Activated CD4-positive, alpha-beta T cell treated with anti-CD3 and anti-CD28 coated beads, Interleukin-2, amount 10 ng/mL, durations not matched to agents 24 days and 14 days (primary cell): ENCODE results near the gene ISOC1. TPM values are rescaled to one million over a fixed set of nuclear protein-coding genes. Genes with fewer than 3 reads are reported as not detected.
A peak's percentile ranks its signal among the peaks of the same experiment; 100 is the strongest.

Source experiments
- DNase-seq: peaks from one replicate; pipeline ENCODE4 v3.0.0; 2022
- H3K27ac Mint-ChIP-seq: one replicate; pipeline ENCODE4 v1.8.0; 2022; ENCODE audit warnings: mild to moderate bottlenecking, mixed read lengths
- H3K27me3 Mint-ChIP-seq: one replicate; pipeline ENCODE4 v1.8.0; 2022; ENCODE audit warnings: mixed read lengths
- H3K36me3 Mint-ChIP-seq: one replicate; pipeline ENCODE4 v1.8.0; 2022; ENCODE audit warnings: low read depth, mild to moderate bottlenecking, mixed read lengths
- H3K4me1 Mint-ChIP-seq: one replicate; pipeline ENCODE4 v1.8.0; 2021; ENCODE audit warnings: mixed read lengths
- H3K4me3 Mint-ChIP-seq: one replicate; pipeline ENCODE4 v1.8.0; 2022; ENCODE audit warnings: mild to moderate bottlenecking, moderate library complexity, mixed read lengths
- H3K9me3 Mint-ChIP-seq: one replicate; pipeline ENCODE4 v1.8.0; 2021; ENCODE audit warnings: mixed read lengths
- intact Hi-C: fragments of 100-400 bp; cut with micrococcal nuclease; formaldehyde crosslinking; loops from one replicate; pipeline ENCODE4 v1.15.1; 2023
- total RNA-seq: library from RNA; stranded (reverse); gene quantifications from 2 replicates; pipeline ENCODE4 v1.2.3, GENCODE V29; 2022

ISOC1 gene
- total RNA-seq, 1 donor from 2014 or later, result 31.6 TPM

DNA sequence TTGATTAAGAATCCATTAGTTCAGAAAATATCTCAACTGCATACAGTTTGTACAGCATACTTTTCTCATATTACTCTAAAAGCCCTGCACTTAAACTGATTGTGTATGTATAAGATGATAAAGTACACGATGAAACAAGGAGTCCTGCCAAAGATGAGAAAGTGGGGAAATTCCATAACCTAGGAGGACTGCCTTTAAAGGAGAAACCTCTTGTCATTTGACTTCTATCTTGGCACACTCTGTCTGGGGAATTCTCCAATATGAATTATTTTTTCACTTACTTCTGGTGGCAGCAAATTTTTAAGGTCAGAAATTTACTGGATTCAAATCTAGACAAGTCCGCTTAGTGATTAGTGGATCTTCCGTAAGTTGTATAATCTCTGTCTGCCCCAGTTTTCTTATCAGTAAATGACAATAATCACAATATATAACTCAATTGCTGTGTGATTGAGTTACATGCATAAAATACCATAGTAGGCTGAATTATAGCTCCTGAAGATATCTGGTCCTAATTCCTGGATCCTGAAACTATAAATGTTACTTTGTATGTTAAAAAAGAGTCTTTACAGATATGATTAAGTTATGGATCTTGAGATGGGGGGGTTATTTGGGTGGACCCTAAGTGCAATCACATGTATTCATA is 17.0 kb upstream of the ISOC1 start:
- Mint-ChIP-seq H3K36me3 (no peaks in the 10 kb centered on the region), H3K4me3 (no peak overlapping the region), H3K4me1 (no peaks in the 10 kb centered on the region), H3K27me3 (peaks cover 10% of the 10 kb centered on the region), H3K27ac (no peak overlapping the region), H3K9me3 (no peaks in the 10 kb centered on the region)
- DNase-seq, result no peak
- intact Hi-C loops, result no loop called here

DNA sequence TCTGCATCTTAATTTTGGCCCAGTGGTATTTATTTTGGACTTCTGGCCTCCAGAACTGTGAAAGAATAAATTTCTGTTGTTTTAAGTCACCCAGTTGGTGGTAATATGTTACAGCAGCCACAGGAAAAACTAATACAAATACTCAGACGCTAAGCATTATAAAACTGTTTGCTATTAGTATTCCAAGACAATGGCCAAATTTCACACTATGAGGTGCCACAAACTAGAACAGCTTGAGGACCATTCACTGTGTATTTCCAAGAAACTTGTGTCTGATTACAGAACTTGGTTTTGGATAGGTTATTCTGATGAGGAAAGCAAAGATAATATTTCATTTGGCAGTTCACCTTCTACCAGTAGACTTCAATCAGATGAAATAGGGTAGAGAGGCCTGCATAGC is 16.3 kb upstream of the ISOC1 start:
- Mint-ChIP-seq H3K4me1 (no peaks in the 10 kb centered on the region), H3K4me3 (no peak overlapping the region), H3K27ac (no peak overlapping the region), H3K36me3 (no peaks in the 10 kb centered on the region), H3K9me3 (no peaks in the 10 kb centered on the region), H3K27me3 (peaks cover 8% of the 10 kb centered on the region)
- no peak for DNase-seq
- intact Hi-C loops, result no loop called here

DNA sequence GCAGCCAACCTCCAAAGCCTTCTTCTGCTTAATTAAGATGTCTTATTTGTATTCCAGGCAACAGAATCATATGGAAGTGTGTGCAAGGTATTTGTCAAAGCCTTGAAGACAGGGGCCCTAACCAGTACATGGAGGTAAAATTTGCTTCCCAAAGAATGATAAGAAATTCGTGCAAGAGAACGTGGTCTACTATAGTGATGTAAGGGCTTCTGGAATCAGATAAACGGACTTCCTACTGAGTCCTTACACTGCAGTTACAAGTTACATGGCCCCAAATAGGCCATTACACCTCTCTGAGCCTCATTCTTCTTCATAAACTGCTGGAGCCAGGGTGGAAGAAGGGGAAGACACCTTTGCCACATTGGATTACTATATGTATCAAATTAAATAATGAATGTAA is 15.9 kb upstream of the ISOC1 start:
- Mint-ChIP-seq H3K4me1 (no peaks in the 10 kb centered on the region), H3K9me3 (no peaks in the 10 kb centered on the region)

DNA sequence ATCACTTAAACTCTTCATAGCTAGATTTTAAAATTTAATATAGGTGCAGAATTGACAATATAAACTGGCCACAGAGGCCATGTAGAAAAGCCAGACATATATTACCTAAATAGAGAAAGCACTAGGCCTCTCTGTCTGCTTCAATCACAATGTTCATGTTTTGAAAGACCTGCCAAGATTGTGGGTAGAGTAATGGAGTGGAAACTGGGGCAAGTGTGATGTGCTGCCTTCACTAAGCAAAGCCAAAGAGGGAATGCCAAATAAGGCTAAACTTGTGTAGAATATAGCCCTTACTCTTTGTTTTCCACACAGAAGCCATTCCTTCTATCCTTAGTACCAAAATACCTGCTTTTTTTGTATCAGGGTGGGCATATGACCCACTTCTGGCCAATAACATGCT is 15.1 kb upstream of the ISOC1 start:
- no peak for DNase-seq
- Mint-ChIP-seq H3K9me3 (no peaks in the 10 kb centered on the region), H3K27me3 (peaks cover 8% of the 10 kb centered on the region), H3K36me3 (no peaks in the 10 kb centered on the region), H3K4me1 (no peaks in the 10 kb centered on the region), H3K4me3 (no peak overlapping the region), H3K27ac (no peak overlapping the region)
- intact Hi-C loops, result no loop called here

More for the DNA sequence above, 15.9 kb upstream of the ISOC1 start:
- Mint-ChIP-seq H3K27ac (no peak overlapping the region), H3K36me3 (no peaks in the 10 kb centered on the region), H3K4me3 (no peak overlapping the region), H3K27me3 (peaks cover 8% of the 10 kb centered on the region)
- intact Hi-C loops, result no loop called here
- DNase-seq, result no peak

DNA sequence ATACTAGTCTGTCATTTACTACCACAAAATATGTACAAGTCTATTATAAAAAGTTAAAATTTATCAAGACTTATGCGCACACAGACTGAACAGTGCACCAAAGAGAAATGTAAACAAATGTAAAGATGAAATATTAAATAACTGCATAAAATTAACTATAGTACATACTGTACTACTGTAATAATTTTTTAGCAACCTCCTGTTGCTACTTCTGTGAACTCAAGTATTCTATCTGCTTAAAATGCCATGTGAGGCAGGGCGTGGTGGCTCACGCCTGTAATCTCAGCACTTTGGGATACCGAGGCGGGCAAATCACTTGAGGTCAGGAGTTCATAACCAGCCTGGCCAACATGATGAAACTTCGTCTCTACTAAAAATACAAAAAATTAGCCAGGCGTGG is 13.8 kb upstream of the ISOC1 start:
- Mint-ChIP-seq H3K9me3 (no peaks in the 10 kb centered on the region), H3K27me3 (peaks cover 11% of the 10 kb centered on the region), H3K36me3 (no peaks in the 10 kb centered on the region), H3K4me3 (no peak overlapping the region), H3K4me1 (no peaks in the 10 kb centered on the region), H3K27ac (no peak overlapping the region)
- DNase-seq, result no peak
- intact Hi-C loops, result no loop called here

DNA sequence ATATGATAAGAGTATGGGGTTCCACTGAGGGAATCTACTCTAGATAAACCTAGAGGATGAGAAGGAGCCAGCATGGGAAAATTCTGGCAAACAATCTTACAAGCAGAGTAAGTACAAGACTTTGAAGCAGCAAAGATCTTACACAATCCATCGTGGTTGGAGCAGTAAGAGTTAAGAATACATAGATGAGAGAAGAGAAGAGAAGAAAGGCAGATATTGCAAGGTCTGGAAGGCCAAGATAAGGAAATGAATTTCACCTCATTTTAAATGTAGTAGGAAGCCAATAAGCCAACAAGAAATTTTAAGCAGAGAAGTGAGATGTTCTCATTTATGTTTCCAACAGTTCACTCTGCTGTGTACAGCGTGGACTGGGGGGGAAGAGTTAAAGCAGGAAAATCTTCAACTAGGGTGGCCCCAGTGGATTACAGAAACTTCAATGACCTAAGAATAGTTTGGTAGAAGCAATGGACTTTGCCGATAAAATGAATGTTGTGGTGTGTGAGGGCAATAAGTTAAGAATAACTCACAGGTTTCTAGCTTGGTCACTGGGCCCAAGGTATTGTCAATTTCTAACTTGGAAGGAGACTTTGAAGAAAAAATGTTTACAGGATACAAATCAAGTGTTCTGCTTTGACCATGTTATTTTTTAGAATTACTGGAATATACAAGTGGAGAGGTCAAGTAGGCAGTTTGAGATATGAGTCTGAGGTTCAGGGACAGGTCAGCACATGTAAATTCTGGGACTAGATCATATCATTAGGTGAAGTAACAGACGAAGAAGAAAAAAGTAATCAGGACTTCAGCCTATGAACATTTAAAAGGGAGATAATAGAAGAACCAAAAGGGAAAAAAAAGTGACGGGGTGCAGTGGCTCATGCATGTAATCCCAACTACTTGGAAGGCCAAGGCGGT is 12.1 kb upstream of the ISOC1 start:
- intact Hi-C loops, result no loop called here
- H3K4me3 Mint-ChIP-seq, result no peak overlapping the region
- no peak for DNase-seq
- no peak overlapping the region for H3K27ac Mint-ChIP-seq
- H3K27me3 Mint-ChIP-seq, result peaks cover 22% of the 10 kb centered on the region
- no peaks in the 10 kb centered on the region for H3K4me1 Mint-ChIP-seq
- no peaks in the 10 kb centered on the region for H3K9me3 Mint-ChIP-seq
- no peaks in the 10 kb centered on the region for H3K36me3 Mint-ChIP-seq

DNA sequence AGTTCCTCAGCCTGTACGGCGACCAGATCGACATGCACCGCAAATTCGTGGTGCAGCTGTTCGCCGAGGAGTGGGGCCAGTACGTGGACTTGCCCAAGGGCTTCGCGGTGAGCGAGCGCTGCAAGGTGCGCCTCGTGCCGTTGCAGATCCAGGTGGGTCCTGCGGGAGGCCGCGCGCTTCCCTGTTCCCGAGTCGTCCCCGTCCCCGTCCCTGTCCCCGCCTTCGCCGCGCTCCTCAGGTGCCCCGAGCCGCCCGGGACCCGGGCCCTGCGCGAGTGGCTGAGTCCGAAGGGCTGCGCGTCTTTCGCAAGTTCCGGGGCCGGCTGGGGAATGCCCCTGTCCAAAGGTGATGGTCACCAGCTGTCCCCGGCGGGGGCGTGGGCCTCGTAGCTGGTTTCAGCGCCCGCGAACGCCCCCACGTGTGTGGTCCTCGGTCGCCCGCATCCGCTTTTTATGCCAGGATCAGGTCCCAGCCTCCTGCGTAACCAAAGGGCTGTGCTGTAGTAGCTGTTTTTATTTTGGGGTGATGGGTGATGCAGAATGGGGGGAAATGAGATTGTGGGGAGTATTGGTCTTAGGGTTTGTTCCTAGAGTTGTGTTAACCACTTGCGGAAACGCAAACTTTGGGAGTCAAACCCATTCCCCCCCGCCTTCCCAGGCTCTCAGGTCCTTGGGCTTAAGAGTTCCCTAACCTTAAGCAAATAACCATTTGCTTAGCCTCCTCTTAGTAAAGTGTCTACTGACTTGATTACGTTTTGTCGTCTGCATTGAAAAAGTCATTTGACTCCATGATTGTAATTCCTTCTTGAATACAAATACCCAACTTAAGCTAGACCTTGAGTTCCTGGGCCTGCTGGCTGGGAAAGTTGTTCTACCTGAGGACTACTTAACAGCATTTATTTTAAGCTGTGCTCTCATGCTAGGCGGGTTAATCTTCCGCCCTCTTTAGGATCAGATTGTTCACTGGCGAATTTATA is 663 bp downstream of the ISOC1 start:
- DNase-seq, result peak; percentile 87
- Mint-ChIP-seq H3K4me1 (peaks cover 25% of the 10 kb centered on the region), H3K4me3 (peak overlapping the region; percentile 86), H3K9me3 (no peaks in the 10 kb centered on the region), H3K27ac (peak overlapping the region; percentile 63), H3K36me3 (no peaks in the 10 kb centered on the region), H3K27me3 (peaks cover 22% of the 10 kb centered on the region)
- intact Hi-C loops, result loop anchor here (1.0 to 10.0 kb wide), 3 partner anchors 31 to 1580 kb away; partner anchors contain the start of genes PRRC1 and SLC12A2

DNA sequence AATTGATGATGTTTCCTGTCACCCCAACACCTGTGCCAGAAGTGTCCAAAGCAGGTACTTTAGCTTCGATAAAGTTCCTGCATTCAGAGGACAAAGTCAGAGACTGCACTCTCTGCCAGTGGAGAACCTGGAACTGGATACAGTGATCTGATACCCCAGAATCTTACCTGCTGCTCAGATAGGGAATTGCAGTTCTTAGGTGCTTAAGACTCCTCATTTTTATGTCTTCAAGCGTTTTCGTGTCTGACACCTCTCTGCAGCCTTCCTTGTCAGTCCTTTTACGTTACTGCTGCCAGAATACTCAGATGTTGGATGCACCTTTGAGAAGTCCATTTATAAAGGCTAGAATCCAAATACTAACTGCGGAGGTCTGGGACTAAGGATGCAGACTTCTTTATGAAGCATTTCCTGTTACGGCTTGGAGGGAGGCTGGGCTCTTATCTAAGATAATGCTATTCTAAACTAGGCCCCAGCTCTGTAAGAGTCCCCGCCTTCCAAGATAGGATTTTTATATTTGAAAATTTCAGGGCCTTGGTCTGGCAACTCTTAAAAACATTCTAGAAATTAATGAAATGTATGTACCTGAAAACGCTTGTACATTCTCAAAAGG is 1.9 kb downstream of the ISOC1 start:
- DNase-seq, result no peak
- Mint-ChIP-seq H3K4me3 (no peak overlapping the region), H3K27me3 (peaks cover 14% of the 10 kb centered on the region), H3K9me3 (no peaks in the 10 kb centered on the region), H3K4me1 (peaks cover 25% of the 10 kb centered on the region), H3K27ac (no peak overlapping the region), H3K36me3 (no peaks in the 10 kb centered on the region)
- intact Hi-C loops, result loop anchor here (10.0 kb wide), 1 partner anchor 1582 kb away; the partner anchor contains the start of gene PRRC1

DNA sequence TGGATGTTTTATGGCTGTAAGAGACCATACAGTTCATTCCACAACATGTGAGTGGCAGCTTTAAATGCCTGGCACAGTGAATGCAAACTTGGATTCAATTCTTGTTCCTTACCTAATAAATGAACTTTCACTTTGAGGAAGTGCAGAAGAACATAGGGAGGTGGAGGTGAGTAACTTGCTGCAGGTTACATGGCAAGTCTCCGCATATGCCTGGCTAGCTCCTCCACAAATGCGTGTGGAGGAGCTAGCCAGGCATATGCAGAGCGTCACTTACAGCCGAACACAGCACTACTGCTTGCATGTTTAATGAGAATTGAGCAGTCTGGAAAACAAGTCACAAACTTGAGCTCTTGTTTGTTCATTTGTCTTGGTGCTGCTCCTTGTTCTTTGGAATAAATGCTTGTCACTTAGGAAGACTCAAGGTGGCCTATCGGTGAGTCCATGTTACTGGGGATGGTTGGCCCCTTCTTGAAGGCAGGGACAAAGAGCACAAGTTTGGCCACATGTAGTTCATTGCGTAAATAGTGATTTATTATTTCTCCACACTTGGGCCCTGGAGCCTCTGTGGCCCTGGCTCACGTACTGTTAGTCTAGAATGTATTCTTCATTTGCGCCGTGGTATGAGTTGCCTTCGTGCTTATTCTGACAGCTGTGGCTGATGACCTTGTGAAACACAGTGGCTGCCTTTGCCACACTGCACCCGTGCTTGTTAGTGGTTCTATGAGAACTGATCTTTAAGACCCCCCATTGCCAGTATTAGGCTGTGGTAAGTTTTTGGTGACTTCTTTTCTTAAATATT is 3.1 kb downstream of the ISOC1 start:
- no peak for DNase-seq
- Mint-ChIP-seq H3K27ac (no peak overlapping the region), H3K4me3 (no peak overlapping the region), H3K36me3 (no peaks in the 10 kb centered on the region), H3K9me3 (no peaks in the 10 kb centered on the region), H3K4me1 (peaks cover 25% of the 10 kb centered on the region), H3K27me3 (peaks cover 5% of the 10 kb centered on the region)
- intact Hi-C loops, result loop anchor here (10.0 kb wide), 1 partner anchor 1583 kb away; the partner anchor contains the start of gene PRRC1

DNA sequence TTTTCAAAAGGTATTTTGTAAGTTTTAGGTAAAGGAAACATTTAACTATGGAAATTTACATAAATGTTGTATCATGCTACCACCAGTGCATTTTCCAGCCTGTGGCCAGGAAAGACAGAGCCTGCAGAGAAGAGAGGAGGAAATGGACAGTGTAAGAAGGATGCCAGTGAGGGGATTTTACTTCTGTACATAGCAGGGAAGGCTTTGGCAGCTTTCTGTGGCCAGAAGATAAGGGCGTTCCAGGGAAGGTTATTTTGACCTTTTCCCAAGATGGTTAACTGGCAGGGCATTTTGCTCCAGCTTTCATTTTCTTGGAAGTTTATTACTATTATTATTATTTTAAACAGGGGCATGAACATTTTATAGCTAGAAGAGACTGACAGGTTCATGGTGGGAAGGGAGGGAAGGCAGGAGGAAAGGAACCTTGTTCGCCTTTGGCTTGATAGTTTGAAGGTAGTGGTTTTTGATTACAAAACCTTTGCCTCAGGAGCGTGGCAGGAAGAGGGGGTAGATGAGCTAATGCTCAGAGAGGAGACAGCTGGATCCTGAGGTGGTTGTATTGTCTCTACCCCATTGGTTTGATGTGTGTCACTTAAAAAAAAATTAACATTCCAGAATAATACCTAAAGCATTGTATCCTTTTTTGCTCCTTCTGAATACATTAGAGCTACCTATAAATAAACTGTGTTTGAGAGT is 4.1 kb downstream of the ISOC1 start:
- intact Hi-C loops, result loop anchor here (10.0 kb wide), 1 partner anchor 1584 kb away; the partner anchor contains the start of gene PRRC1
- Mint-ChIP-seq H3K36me3 (no peaks in the 10 kb centered on the region), H3K4me3 (no peak overlapping the region)

DNA sequence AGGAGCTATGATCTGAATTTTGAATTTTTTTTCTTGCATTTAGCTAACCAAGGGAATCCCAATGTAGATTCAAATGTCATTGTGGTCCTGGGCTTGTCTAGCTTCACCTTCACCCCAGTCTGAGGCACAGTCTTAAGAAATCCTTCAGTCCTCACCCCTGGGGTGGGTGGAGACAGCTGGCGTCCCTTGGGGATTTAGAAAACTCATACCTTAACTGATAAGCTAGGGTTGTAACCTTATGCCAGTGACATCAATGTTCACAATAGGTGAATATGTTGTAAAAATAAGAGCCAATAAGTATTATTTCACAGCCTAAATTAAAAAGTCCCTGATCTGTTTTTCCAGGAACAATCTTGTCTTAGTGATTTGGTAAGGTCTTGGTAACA is 4.6 kb downstream of the ISOC1 start:
- H3K27ac Mint-ChIP-seq, result no peak overlapping the region
- H3K4me3 Mint-ChIP-seq, result no peak overlapping the region
- no peak for DNase-seq
- intact Hi-C loops, result loop anchor here (10.0 kb wide), 1 partner anchor 1584 kb away; the partner anchor contains the start of gene PRRC1
- no peaks in the 10 kb centered on the region for H3K9me3 Mint-ChIP-seq
- H3K4me1 Mint-ChIP-seq, result peaks cover 23% of the 10 kb centered on the region
- no peaks in the 10 kb centered on the region for H3K36me3 Mint-ChIP-seq
- H3K27me3 Mint-ChIP-seq, result no peaks in the 10 kb centered on the region

More for the DNA sequence above, 4.1 kb downstream of the ISOC1 start:
- H3K9me3 Mint-ChIP-seq, result no peaks in the 10 kb centered on the region
- peaks cover 2% of the 10 kb centered on the region for H3K27me3 Mint-ChIP-seq
- peaks cover 25% of the 10 kb centered on the region for H3K4me1 Mint-ChIP-seq
- H3K27ac Mint-ChIP-seq, result no peak overlapping the region
- DNase-seq, result no peak

DNA sequence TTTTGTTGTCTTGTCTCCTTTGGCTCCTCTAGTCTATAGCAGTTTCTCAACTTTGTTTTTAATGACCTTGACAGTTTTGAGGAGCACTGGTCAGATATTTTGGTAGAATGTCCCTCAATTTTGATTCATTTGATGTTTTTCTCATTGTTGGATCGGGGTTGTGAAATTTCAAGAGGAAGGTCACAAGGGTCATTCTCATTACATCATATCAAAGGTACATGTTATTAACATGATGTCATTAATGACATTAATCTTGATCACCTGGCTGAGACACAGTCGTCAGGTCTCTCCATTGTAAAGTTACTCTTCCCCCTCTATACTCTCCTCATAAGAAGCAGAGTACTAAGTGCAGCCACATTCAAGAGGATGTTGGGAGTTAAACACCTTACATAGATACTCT is 7.2 kb downstream of the ISOC1 start:
- intact Hi-C loops, result no loop called here
- no peak for DNase-seq
- Mint-ChIP-seq H3K4me3 (no peak overlapping the region), H3K4me1 (peaks cover 13% of the 10 kb centered on the region), H3K9me3 (no peaks in the 10 kb centered on the region), H3K27ac (no peak overlapping the region), H3K27me3 (no peaks in the 10 kb centered on the region), H3K36me3 (peaks cover 4% of the 10 kb centered on the region)
